HCT116 (cell line): ENCODE data around the gene SETD5.

Source experiments
- CTCF ChIP-seq, 3 experiments: fragments of 200-600 bp in 1 of 3; sonication (generic) in 1 of 3; IDR thresholded peaks in 2 of 3; conservative IDR thresholded peaks in 1 of 3; 2 replicates each; pipeline ENCODE4 v1.5.1; 2012 to 2017; ENCODE audit warnings: low read depth in 2 of 3, low read length in 2 of 3, antibody characterized with exemption in 1 of 3, borderline replicate concordance in 1 of 3, control low read depth in 1 of 3, mild to moderate bottlenecking in 1 of 3, mixed read lengths in 1 of 3, mixed run types in 1 of 3, moderate library complexity in 1 of 3; ENCODE audit not compliant: insufficient read depth in 1 of 3
- ELF1 ChIP-seq: IDR thresholded peaks from 2 replicates; pipeline ENCODE4 v1.6.1; 2012; ENCODE audit warnings: low read depth, borderline replicate concordance
- EZH2 ChIP-seq: fragments of 200-600 bp; sonication (generic); IDR thresholded peaks from 2 replicates; pipeline ENCODE4 v1.6.1; 2017; ENCODE audit warnings: antibody characterized with exemption, mixed run types
- EZH2phosphoT487 ChIP-seq: fragments of 200-600 bp; IDR thresholded peaks from 2 replicates; pipeline ENCODE4 v1.6.1; 2018; ENCODE audit warnings: antibody characterized with exemption, borderline replicate concordance
- JUND ChIP-seq: IDR thresholded peaks from 2 replicates; pipeline ENCODE4 v1.6.1; 2012
- MAX ChIP-seq: IDR thresholded peaks from 2 replicates; pipeline ENCODE4 v1.6.1; 2012
- POLR2A ChIP-seq: IDR thresholded peaks from 2 replicates; pipeline ENCODE4 v1.7.0; 2011; ENCODE audit warnings: borderline replicate concordance; ENCODE audit not compliant: insufficient read depth, insufficient read length; ENCODE audit errors: extremely low read depth
- POLR2AphosphoS5 ChIP-seq: IDR thresholded peaks from 2 replicates; pipeline ENCODE4 v1.6.1; 2011; ENCODE audit warnings: mild to moderate bottlenecking, low read depth, low read length, moderate library complexity
- SP1 ChIP-seq: IDR thresholded peaks from 2 replicates; pipeline ENCODE4 v1.6.1; 2012; ENCODE audit warnings: low read depth
- ZNF274 ChIP-seq: fragments of 200-500 bp; sonication (Bioruptor generic); IDR thresholded peaks from 2 replicates; pipeline ENCODE4 v1.6.1; 2014; ENCODE audit warnings: mild to moderate bottlenecking, low read depth, low read length, inconsistent platforms
- TF ChIP-seq, protein P1 (sequence below): IDR thresholded peaks from 2 replicates; pipeline ENCODE4 v1.6.1; 2011; ENCODE audit warnings: mild to moderate bottlenecking, low read length, moderate library complexity; ENCODE audit not compliant: insufficient replicate concordance; ENCODE audit errors: extremely low read depth
- TF ChIP-seq, protein P2 (sequence below): IDR thresholded peaks from 2 replicates; pipeline ENCODE4 v1.6.1; 2012; ENCODE audit warnings: low read depth
- TF ChIP-seq, protein P3 (sequence below): IDR thresholded peaks from 2 replicates; pipeline ENCODE4 v1.6.1; 2012

- TF ChIP-seq EZH2phosphoT487 (no peak), SP1 (no peak), POLR2AphosphoS5 (no peak), ZNF274 (no peak), CTCF (IDR thresholded peaks at IDR 0.05 in 2 of 3, conservative IDR thresholded peaks at IDR 0.05 in 1 of 3; ENCODE audit: borderline replicate concordance in 1 of 3, insufficient read depth in 1 of 3, low read depth in 2 of 3, low read length in 2 of 3) (no peak), POLR2A (no peak), JUND (no peak), MAX (no peak), EZH2 (no peak), ELF1 (no peak)
- TF ChIP-seq, protein P1, sequence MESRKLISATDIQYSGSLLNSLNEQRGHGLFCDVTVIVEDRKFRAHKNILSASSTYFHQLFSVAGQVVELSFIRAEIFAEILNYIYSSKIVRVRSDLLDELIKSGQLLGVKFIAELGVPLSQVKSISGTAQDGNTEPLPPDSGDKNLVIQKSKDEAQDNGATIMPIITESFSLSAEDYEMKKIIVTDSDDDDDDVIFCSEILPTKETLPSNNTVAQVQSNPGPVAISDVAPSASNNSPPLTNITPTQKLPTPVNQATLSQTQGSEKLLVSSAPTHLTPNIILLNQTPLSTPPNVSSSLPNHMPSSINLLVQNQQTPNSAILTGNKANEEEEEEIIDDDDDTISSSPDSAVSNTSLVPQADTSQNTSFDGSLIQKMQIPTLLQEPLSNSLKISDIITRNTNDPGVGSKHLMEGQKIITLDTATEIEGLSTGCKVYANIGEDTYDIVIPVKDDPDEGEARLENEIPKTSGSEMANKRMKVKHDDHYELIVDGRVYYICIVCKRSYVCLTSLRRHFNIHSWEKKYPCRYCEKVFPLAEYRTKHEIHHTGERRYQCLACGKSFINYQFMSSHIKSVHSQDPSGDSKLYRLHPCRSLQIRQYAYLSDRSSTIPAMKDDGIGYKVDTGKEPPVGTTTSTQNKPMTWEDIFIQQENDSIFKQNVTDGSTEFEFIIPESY = no peak
- TF ChIP-seq, protein P2, sequence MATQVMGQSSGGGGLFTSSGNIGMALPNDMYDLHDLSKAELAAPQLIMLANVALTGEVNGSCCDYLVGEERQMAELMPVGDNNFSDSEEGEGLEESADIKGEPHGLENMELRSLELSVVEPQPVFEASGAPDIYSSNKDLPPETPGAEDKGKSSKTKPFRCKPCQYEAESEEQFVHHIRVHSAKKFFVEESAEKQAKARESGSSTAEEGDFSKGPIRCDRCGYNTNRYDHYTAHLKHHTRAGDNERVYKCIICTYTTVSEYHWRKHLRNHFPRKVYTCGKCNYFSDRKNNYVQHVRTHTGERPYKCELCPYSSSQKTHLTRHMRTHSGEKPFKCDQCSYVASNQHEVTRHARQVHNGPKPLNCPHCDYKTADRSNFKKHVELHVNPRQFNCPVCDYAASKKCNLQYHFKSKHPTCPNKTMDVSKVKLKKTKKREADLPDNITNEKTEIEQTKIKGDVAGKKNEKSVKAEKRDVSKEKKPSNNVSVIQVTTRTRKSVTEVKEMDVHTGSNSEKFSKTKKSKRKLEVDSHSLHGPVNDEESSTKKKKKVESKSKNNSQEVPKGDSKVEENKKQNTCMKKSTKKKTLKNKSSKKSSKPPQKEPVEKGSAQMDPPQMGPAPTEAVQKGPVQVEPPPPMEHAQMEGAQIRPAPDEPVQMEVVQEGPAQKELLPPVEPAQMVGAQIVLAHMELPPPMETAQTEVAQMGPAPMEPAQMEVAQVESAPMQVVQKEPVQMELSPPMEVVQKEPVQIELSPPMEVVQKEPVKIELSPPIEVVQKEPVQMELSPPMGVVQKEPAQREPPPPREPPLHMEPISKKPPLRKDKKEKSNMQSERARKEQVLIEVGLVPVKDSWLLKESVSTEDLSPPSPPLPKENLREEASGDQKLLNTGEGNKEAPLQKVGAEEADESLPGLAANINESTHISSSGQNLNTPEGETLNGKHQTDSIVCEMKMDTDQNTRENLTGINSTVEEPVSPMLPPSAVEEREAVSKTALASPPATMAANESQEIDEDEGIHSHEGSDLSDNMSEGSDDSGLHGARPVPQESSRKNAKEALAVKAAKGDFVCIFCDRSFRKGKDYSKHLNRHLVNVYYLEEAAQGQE = no peak
- TF ChIP-seq, protein P3, sequence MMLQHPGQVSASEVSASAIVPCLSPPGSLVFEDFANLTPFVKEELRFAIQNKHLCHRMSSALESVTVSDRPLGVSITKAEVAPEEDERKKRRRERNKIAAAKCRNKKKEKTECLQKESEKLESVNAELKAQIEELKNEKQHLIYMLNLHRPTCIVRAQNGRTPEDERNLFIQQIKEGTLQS = no peak
Observed at GRCh38 chr3:9373465-9373864, 23.9 kb upstream of the SETD5 start.
